A549 (cell line): ENCODE results near the gene P3R3URF. TPM values are rescaled to one million over a fixed set of nuclear protein-coding genes. Genes with fewer than 3 reads are reported as not detected.

Experiments used
- ATAC-seq, 2 experiments: fragments of 200-7000 bp in 1 of 2; fragments of >200 bp in 1 of 2; cut with Nextera tagmentation in 1 of 2; cut with Tn5 transposase in 1 of 2; 3 replicates each; pipeline versions ENCODE4 v1.8.0 to v1.9.1; 2018 to 2020; ENCODE audit warnings: mild to moderate bottlenecking in 1 of 2, moderate library complexity in 1 of 2
- CTCF ChIA-PET: fragments of 300-600 bp; sonication (Branson Sonifier 250); formaldehyde crosslinking; extraction: SDS; loops from one replicate; lab custom pipeline; 2021; ENCODE audit warnings: antibody characterized with exemption, inconsistent platforms; lab: Yijun Ruan, JAX
- POLR2A ChIA-PET: fragments of 350-600 bp; formaldehyde crosslinking; extraction: SDS; loops from one replicate; lab custom pipeline; 2021; ENCODE audit warnings: antibody characterized with exemption, inconsistent platforms; lab: Yijun Ruan, JAX
- DNase-seq, 2 experiments: peaks; one replicate each; pipeline versions ENCODE4 v3.0.0 to v3.0.0-alpha.2; 2011 to 2016; ENCODE audit warnings: low read depth in 1 of 2, low spot score in 1 of 2
- FAIRE-seq: peaks from 2 replicates; lab custom pipeline; 2011; peaks lifted over from hg19 to GRCh38; lab: Jason Lieb, UNC
- H3K27ac ChIP-seq, 2 experiments: fragments of >200 bp; sonication (Bioruptor Twin); formaldehyde crosslinking; 3 replicates each; pipeline ENCODE4 v1.5.1; 2016 to 2017
- H3K4me1 ChIP-seq: fragments of >200 bp; sonication (Bioruptor Twin); formaldehyde crosslinking; 3 replicates; pipeline ENCODE4 v1.6.1; 2016
- H3K4me2 ChIP-seq: fragments of >200 bp; sonication (Bioruptor Twin); formaldehyde crosslinking; 3 replicates; pipeline ENCODE4 v1.6.1; 2016
- H3K4me3 ChIP-seq: fragments of >200 bp; sonication (Bioruptor Twin); formaldehyde crosslinking; 3 replicates; pipeline ENCODE4 v1.5.1; 2016
- H3K9me3 ChIP-seq: fragments of >200 bp; sonication (Bioruptor Twin); formaldehyde crosslinking; 3 replicates; pipeline ENCODE4 v1.6.1; 2016
- BHLHE40 ChIP-seq: IDR thresholded peaks from 2 replicates; pipeline ENCODE4 v1.6.1; 2012; ENCODE audit warnings: low read depth, low read length, inconsistent platforms
- CHD2 ChIP-seq: fragments of 150-350 bp; IDR thresholded peaks from 2 replicates; pipeline ENCODE4 v1.6.1; 2014; ENCODE audit warnings: low read length; ENCODE audit not compliant: partially characterized antibody
- EHMT2 ChIP-seq: fragments of 200-600 bp; sonication (generic); IDR thresholded peaks from 2 replicates; pipeline ENCODE4 v1.6.1; 2016; ENCODE audit warnings: antibody characterized with exemption, low read depth, mild to moderate bottlenecking, moderate library complexity
- EP300 ChIP-seq, 2 experiments: fragments of >200 bp; sonication (Bioruptor Twin); formaldehyde crosslinking; IDR thresholded peaks; 2 replicates in 1 of 2; 3 replicates in 1 of 2; pipeline ENCODE4 v1.6.1; 2016 to 2017
- GATA3 ChIP-seq: IDR thresholded peaks from 2 replicates; pipeline ENCODE4 v1.6.1; 2012; ENCODE audit warnings: borderline replicate concordance
- HEYL ChIP-seq: fragments of 250-450 bp; sonication (Bioruptor Pico); IDR thresholded peaks from 2 replicates; pipeline ENCODE4 v1.8.0; 2021; ENCODE audit warnings: mild to moderate bottlenecking, moderate library complexity
- HOXA7 ChIP-seq: fragments of 250-450 bp; sonication (Bioruptor Pico); IDR thresholded peaks from 2 replicates; pipeline ENCODE4 v1.5.0; 2020; ENCODE audit warnings: mild to moderate bottlenecking, moderate library complexity
- HOXB13 ChIP-seq: fragments of 250-450 bp; sonication (Bioruptor Pico); IDR thresholded peaks from 2 replicates; pipeline ENCODE4 v1.5.0; 2020; ENCODE audit warnings: low read depth, mild to moderate bottlenecking, moderate library complexity
- HOXB5 ChIP-seq: fragments of 250-450 bp; sonication (Bioruptor Pico); IDR thresholded peaks from 2 replicates; pipeline ENCODE4 v1.5.0; 2020; ENCODE audit warnings: mild to moderate bottlenecking, moderate library complexity
- JUNB ChIP-seq: fragments of >200 bp; sonication (Bioruptor Twin); formaldehyde crosslinking; IDR thresholded peaks from 2 replicates; pipeline ENCODE4 v1.6.1; 2016
- KDM1A ChIP-seq: fragments of 200-600 bp; sonication (generic); IDR thresholded peaks from 2 replicates; pipeline ENCODE4 v1.6.1; 2016; ENCODE audit warnings: low read depth, mild to moderate bottlenecking
- MAFK ChIP-seq: fragments of 450-650 bp; IDR thresholded peaks from 2 replicates; pipeline ENCODE4 v1.6.1; 2014; ENCODE audit not compliant: partially characterized antibody
- MAZ ChIP-seq: fragments of 150-350 bp; IDR thresholded peaks from 2 replicates; pipeline ENCODE4 v1.6.1; 2014; ENCODE audit warnings: antibody characterized with exemption, low read depth, low read length, borderline replicate concordance
- MYC ChIP-seq: IDR thresholded peaks from 2 replicates; pipeline ENCODE4 v1.6.1; 2012; ENCODE audit warnings: mild to moderate bottlenecking, inconsistent platforms, low read length, improper control_type of control experiment, borderline replicate concordance
- NFE2L2 ChIP-seq: fragments of 150-350 bp; conservative IDR thresholded peaks from 2 replicates; pipeline ENCODE4 v1.6.1; 2014; ENCODE audit warnings: low read length
- NR3C1 ChIP-seq: fragments of >200 bp; sonication (Bioruptor Twin); formaldehyde crosslinking; IDR thresholded peaks from 3 replicates; pipeline ENCODE4 v1.6.1; 2017
- RAD21 ChIP-seq, 2 experiments: fragments of >200 bp in 1 of 2; sonication (Bioruptor Twin) in 1 of 2; formaldehyde crosslinking in 1 of 2; IDR thresholded peaks in 1 of 2; conservative IDR thresholded peaks in 1 of 2; 2 replicates in 1 of 2; 3 replicates in 1 of 2; pipeline ENCODE4 v1.6.1; 2012 to 2018; ENCODE audit warnings: inconsistent platforms in 1 of 2
- RARB ChIP-seq: fragments of 250-450 bp; sonication (Bioruptor Pico); IDR thresholded peaks from 2 replicates; pipeline ENCODE4 v1.8.0; 2021; ENCODE audit warnings: mild to moderate bottlenecking, moderate library complexity
- RCOR1 ChIP-seq: fragments of 150-350 bp; IDR thresholded peaks from 2 replicates; pipeline ENCODE4 v1.6.1; 2014; ENCODE audit warnings: antibody characterized with exemption, low read length, low read depth
- RFX5 ChIP-seq: fragments of 450-650 bp; IDR thresholded peaks from 2 replicates; pipeline ENCODE4 v1.7.1; 2014; ENCODE audit warnings: antibody characterized with exemption, mild to moderate bottlenecking, moderate library complexity
- RNF2 ChIP-seq: fragments of 200-600 bp; sonication (generic); IDR thresholded peaks from 2 replicates; pipeline ENCODE4 v1.6.1; 2016; ENCODE audit warnings: low read depth, mild to moderate bottlenecking, antibody characterized with exemption, moderate library complexity, borderline replicate concordance
- ZC3H11A ChIP-seq: fragments of 450-650 bp; IDR thresholded peaks from 2 replicates; pipeline ENCODE4 v1.6.1; 2014; ENCODE audit warnings: antibody characterized with exemption, mild to moderate bottlenecking
- ZNF302 ChIP-seq: fragments of 250-450 bp; sonication (Bioruptor Pico); IDR thresholded peaks from 2 replicates; pipeline ENCODE4 v1.9.0; 2021; ENCODE audit warnings: inconsistent platforms, mild to moderate bottlenecking, moderate library complexity
- WGBS: methylation state at CpG from one replicate; pipeline ENCODE4 v1.1.6; 2017; ENCODE audit errors: missing lambda C conversion rate; 5-methylcytosine and 5-hydroxymethylcytosine counted together
- polyA plus RNA-seq, 4 experiments: library from polyadenylated mRNA; depleted of rRNA in 3 of 4; stranded (reverse); fragments of >200 nt; fragmentation: RNase III in 1 of 4; extraction: RNeasy Plus Mini Kit Qiagen cat#74134 plus additional on column Dnase treatment in 1 of 4; gene quantifications; 2 replicates in 3 of 4; 3 replicates in 1 of 4; pipeline ENCODE4 v1.2.3, GENCODE V29; 2011 to 2017
- TF ChIP-seq, protein P1 (sequence below): fragments of >200 bp; sonication (Bioruptor Twin); formaldehyde crosslinking; IDR thresholded peaks from 3 replicates; pipeline ENCODE4 v1.5.1; 2016
- TF ChIP-seq, protein P2 (sequence below): fragments of 250-450 bp; sonication (Bioruptor Pico); IDR thresholded peaks from 2 replicates; pipeline ENCODE4 v1.5.0; 2021; ENCODE audit warnings: mild to moderate bottlenecking, moderate library complexity, borderline replicate concordance
- TF ChIP-seq, protein P3 (sequence below): IDR thresholded peaks from 2 replicates; pipeline ENCODE4 v1.6.1; 2012
- TF ChIP-seq, protein P4 (sequence below): IDR thresholded peaks from 2 replicates; pipeline ENCODE4 v1.6.1; 2012

Gene P3R3URF
- polyA plus RNA-seq, 2 of the 4 experiments (the other 2 are of a cell fraction): not detected

DNA sequence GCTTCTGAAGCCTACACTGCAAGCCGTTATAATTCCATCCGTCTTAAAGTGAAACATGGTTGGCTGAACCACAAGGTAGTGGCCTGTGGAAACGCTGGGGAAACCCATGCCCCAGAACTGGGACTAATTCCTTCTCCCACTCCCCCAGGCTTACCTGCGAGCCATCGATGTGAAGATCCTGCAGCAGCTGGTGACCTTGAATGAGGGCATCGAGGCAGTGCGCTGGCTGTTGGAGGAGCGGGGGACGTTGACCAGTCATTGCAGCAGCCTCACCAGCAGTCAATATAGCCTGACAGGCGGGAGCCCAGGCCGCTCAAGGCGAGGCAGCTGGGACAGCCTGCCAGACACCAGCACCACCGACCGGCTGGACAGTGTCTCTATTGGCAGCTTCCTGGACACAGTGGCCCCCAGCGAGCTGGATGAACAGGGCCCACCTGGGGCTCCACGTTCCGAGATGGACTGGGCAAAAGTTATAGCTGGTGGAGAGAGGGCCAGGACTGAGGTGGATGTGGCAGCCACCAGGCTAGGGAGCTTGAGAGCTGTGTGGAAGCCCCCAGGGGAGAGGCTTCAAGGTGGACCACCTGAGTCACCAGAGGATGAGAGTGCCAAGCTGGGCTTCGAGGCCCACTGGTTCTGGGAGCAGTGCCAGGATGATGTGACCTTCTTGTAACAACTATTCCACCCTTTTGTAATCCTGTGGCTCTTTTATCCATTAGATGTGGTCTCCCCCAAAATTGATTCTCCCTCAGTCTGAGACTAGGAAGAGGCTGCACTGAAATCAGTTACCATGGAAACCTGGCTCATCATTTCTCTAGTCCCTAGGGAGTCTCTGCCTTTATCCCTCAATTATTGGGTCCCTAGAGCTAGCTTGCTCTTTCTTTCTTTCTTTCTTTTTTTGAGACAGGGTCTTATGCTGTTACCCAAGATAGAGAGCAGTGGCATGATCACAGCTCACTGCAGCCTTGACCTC is 43.5 kb upstream of the P3R3URF start:
- DNase-seq (no peak), ATAC-seq (no peak)
- Histone ChIP-seq H3K4me3 (no peak overlapping the region), H3K4me1 (no peaks in the 10 kb centered on the region)
- TF ChIP-seq NFE2L2 (no peak), HOXB13 (CRISPR knock-in tag) (no peak), CHD2 (no peak), HEYL (CRISPR knock-in tag) (no peak), MAFK (no peak), NR3C1 (no peak), RAD21 (conservative IDR thresholded peaks at IDR 0.05 in 1 of 2, IDR thresholded peaks at IDR 0.05 in 1 of 2) (no peak), EP300 (IDR thresholded peaks at IDR 0.05) (no peak), MYC (no peak), JUNB (no peak), HOXB5 (CRISPR knock-in tag) (no peak), EHMT2 (no peak), RNF2 (no peak)
- TF ChIP-seq, protein P1, sequence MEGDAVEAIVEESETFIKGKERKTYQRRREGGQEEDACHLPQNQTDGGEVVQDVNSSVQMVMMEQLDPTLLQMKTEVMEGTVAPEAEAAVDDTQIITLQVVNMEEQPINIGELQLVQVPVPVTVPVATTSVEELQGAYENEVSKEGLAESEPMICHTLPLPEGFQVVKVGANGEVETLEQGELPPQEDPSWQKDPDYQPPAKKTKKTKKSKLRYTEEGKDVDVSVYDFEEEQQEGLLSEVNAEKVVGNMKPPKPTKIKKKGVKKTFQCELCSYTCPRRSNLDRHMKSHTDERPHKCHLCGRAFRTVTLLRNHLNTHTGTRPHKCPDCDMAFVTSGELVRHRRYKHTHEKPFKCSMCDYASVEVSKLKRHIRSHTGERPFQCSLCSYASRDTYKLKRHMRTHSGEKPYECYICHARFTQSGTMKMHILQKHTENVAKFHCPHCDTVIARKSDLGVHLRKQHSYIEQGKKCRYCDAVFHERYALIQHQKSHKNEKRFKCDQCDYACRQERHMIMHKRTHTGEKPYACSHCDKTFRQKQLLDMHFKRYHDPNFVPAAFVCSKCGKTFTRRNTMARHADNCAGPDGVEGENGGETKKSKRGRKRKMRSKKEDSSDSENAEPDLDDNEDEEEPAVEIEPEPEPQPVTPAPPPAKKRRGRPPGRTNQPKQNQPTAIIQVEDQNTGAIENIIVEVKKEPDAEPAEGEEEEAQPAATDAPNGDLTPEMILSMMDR: no peak
- TF ChIP-seq, all 56 proteins: peak for 0
- FAIRE-seq: no peak
- H3K27ac ChIP-seq: no peak overlapping the region
- ChIA-PET POLR2A (no interaction called here), CTCF (interaction anchor here (0.6 to 2.7 kb wide), 4 partner anchors 24 to 184 kb away, joined by 3 to 8 read pairs (median 4); no protein-coding TSS in a partner anchor)
- H3K4me2 ChIP-seq: no peak overlapping the region
- H3K9me3 ChIP-seq: no peaks in the 10 kb centered on the region
- 80% methylated on average over 16 of the region's 18 CpGs for WGBS

DNA sequence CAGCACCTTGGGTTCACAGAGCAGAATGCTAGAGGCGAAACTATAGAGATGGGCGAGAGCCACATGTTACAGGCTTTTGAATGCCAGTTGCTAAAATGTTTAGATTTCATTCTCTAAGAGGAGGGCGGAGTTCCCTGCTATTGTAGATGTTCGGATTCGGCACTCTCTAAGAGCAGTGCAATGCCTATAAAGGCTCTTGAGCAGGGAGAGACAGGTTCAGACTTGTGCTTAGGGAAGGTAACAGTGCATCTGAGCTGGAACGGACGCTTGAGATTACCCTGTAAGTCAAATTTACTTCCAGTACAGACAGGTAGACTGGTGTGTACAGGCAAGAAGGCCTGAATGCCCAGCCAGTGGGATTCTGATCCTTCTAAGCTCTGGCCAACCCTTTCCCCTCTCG is 42.2 kb upstream of the P3R3URF start:
- no peak overlapping the region for H3K4me3 ChIP-seq
- no peak for FAIRE-seq
- no peak for TF ChIP-seq EHMT2
- TF ChIP-seq RFX5: no peak
- TF ChIP-seq HEYL (CRISPR knock-in tag): no peak
- TF ChIP-seq RARB (CRISPR knock-in tag): no peak
- TF ChIP-seq HOXB5 (CRISPR knock-in tag): no peak
- TF ChIP-seq, protein P2, sequence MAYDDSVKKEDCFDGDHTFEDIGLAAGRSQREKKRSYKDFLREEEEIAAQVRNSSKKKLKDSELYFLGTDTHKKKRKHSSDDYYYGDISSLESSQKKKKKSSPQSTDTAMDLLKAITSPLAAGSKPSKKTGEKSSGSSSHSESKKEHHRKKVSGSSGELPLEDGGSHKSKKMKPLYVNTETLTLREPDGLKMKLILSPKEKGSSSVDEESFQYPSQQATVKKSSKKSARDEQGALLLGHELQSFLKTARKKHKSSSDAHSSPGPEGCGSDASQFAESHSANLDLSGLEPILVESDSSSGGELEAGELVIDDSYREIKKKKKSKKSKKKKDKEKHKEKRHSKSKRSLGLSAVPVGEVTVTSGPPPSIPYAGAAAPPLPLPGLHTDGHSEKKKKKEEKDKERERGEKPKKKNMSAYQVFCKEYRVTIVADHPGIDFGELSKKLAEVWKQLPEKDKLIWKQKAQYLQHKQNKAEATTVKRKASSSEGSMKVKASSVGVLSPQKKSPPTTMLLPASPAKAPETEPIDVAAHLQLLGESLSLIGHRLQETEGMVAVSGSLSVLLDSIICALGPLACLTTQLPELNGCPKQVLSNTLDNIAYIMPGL: no peak
- TF ChIP-seq RCOR1: no peak
- TF ChIP-seq, protein P3, sequence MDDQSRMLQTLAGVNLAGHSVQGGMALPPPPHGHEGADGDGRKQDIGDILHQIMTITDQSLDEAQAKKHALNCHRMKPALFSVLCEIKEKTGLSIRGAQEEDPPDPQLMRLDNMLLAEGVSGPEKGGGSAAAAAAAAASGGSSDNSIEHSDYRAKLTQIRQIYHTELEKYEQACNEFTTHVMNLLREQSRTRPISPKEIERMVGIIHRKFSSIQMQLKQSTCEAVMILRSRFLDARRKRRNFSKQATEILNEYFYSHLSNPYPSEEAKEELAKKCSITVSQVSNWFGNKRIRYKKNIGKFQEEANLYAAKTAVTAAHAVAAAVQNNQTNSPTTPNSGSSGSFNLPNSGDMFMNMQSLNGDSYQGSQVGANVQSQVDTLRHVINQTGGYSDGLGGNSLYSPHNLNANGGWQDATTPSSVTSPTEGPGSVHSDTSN: no peak
- no peak for TF ChIP-seq HOXA7 (CRISPR knock-in tag)
- no peak for TF ChIP-seq BHLHE40
- TF ChIP-seq, protein P4, sequence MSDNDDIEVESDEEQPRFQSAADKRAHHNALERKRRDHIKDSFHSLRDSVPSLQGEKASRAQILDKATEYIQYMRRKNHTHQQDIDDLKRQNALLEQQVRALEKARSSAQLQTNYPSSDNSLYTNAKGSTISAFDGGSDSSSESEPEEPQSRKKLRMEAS: no peak
- no peak for TF ChIP-seq ZNF302 (CRISPR knock-in tag)
- no peak for TF ChIP-seq ZC3H11A
- no peak for TF ChIP-seq GATA3
- TF ChIP-seq MAZ: no peak
- no peak for TF ChIP-seq KDM1A
- no peaks in the 10 kb centered on the region for H3K4me1 ChIP-seq
- no peak for ATAC-seq
- CTCF ChIA-PET: interaction anchor here (2.1 kb wide), 1 partner anchor 182 kb away, joined by 6 read pairs; no protein-coding TSS in a partner anchor
- POLR2A ChIA-PET: no interaction called here
- H3K27ac ChIP-seq: no peak overlapping the region
- no peaks in the 10 kb centered on the region for H3K9me3 ChIP-seq
- WGBS: 78% methylated on average over 8 of the region's 8 CpGs
- H3K4me2 ChIP-seq: no peak overlapping the region
- no peak for DNase-seq
